Body of pancreas (tissue), 4 donors: ENCODE measurements around the gene TSPAN18.

Experiments used
- CTCF ChIP-seq, 7 experiments: fragments of 450-650 bp in 4 of 7; fragments of 200-600 bp in 3 of 7; sonication (generic) in 3 of 7; IDR thresholded peaks; one replicate each; pipeline ENCODE4 v1.5.1; 2016 to 2019; ENCODE audit warnings: antibody characterized with exemption in 7 of 7
- POLR2A ChIP-seq, 3 donors: fragments of 450-650 bp; IDR thresholded peaks; one replicate each; pipeline ENCODE4 v1.6.1; 2016; ENCODE audit warnings: antibody characterized with exemption in 3 of 3, mild to moderate bottlenecking in 2 of 3

GRCh38 chr11:44805596-44805995, 78.8 kb downstream of the TSPAN18 start:
- TF ChIP-seq CTCF (IDR thresholded peaks at IDR 0.05) = no peak
- no peak for TF ChIP-seq POLR2A (IDR thresholded peaks at IDR 0.05)
